Ovary (tissue), 3 donors: ENCODE measurements around the gene IL17RA.

ENCODE experiments used
- CTCF ChIP-seq, 3 donors: fragments of 450-650 bp in 2 of 3; fragments of 200-600 bp in 1 of 3; IDR thresholded peaks; one replicate each; pipeline versions ENCODE4 v1.5.1 to v1.8.0; 2016 to 2022; ENCODE audit warnings: antibody characterized with exemption in 3 of 3, mild to moderate bottlenecking in 1 of 3
- EP300 ChIP-seq: sonication (generic); formaldehyde crosslinking; IDR thresholded peaks from one replicate; pipeline ENCODE4 v1.6.1; 2017; ENCODE audit warnings: antibody characterized with exemption
- POLR2A ChIP-seq: fragments of 450-650 bp; IDR thresholded peaks from one replicate; pipeline ENCODE4 v1.6.1; 2017; ENCODE audit warnings: antibody characterized with exemption, mild to moderate bottlenecking, moderate library complexity
- donor health status: DM: no; HTN: no; CAD: no.

GRCh38 chr22:17103351-17103750 lies 18.6 kb downstream of the IL17RA start:
- TF ChIP-seq CTCF (IDR thresholded peaks at IDR 0.05): no peak
- TF ChIP-seq POLR2A: no peak
- TF ChIP-seq EP300: no peak
